Natural killer cell (primary cell): ENCODE data around the gene RAB21. TPM values are rescaled to one million over a fixed set of nuclear protein-coding genes. Genes with fewer than 3 reads are reported as not detected.

ENCODE experiments used
- ATAC-seq, 3 donors: fragments of 150-1000 bp in 2 of 3; fragments of 200-7000 bp in 1 of 3; cut with Tn5 transposase; 1 replicate in 1 of 3; 2 replicates in 2 of 3; pipeline ENCODE4 v1.10.0; 2021; ENCODE audit warnings: mild to moderate bottlenecking in 2 of 3, moderate library complexity in 2 of 3
- DNase-seq, 2 donors: peaks; one replicate each; pipeline versions ENCODE4 v3.0.0 to v3.0.0-alpha.2; 2013 to 2021; ENCODE audit warnings: mixed read lengths in 1 of 2
- H3K27ac ChIP-seq: one replicate; pipeline ENCODE4 v1.5.1; 2013; ENCODE audit warnings: mild to moderate bottlenecking, low read length
- H3K27me3 ChIP-seq: one replicate; pipeline ENCODE4 v1.6.1; 2013; ENCODE audit warnings: low read length; ENCODE audit not compliant: control insufficient read depth, insufficient read depth
- H3K36me3 ChIP-seq: one replicate; pipeline ENCODE4 v1.6.1; 2013; ENCODE audit warnings: low read length; ENCODE audit not compliant: control insufficient read depth, insufficient read depth
- H3K4me1 ChIP-seq: one replicate; pipeline ENCODE4 v1.6.1; 2013; ENCODE audit warnings: low read length; ENCODE audit not compliant: control insufficient read depth, insufficient read depth
- H3K4me3 ChIP-seq: one replicate; pipeline ENCODE4 v1.5.1; 2013; ENCODE audit warnings: low read length
- H3K9me3 ChIP-seq: one replicate; pipeline ENCODE4 v1.6.1; 2013; ENCODE audit warnings: low read length; ENCODE audit not compliant: control insufficient read depth, insufficient read depth
- H3K27ac Mint-ChIP-seq, 2 donors: one replicate each; pipeline ENCODE4 v1.8.0; 2022; ENCODE audit warnings: mild to moderate bottlenecking in 2 of 2, mixed read lengths in 2 of 2, moderate library complexity in 1 of 2
- H3K27me3 Mint-ChIP-seq, 2 donors: one replicate each; pipeline ENCODE4 v1.8.0; 2022; ENCODE audit warnings: low read depth in 2 of 2, mixed read lengths in 2 of 2
- H3K36me3 Mint-ChIP-seq: one replicate; pipeline ENCODE4 v1.8.0; 2022; ENCODE audit warnings: mixed read lengths
- H3K4me1 Mint-ChIP-seq, 2 donors: one replicate each; pipeline ENCODE4 v1.8.0; 2022; ENCODE audit warnings: mixed read lengths in 2 of 2
- H3K4me3 Mint-ChIP-seq: one replicate; pipeline ENCODE4 v1.8.0; 2022; ENCODE audit warnings: mild to moderate bottlenecking, moderate library complexity, mixed read lengths
- H3K9me3 Mint-ChIP-seq, 2 donors: one replicate each; pipeline ENCODE4 v1.8.0; 2022; ENCODE audit warnings: mixed read lengths in 2 of 2
- CTCF ChIP-seq: fragments of 200-600 bp; IDR thresholded peaks from one replicate; pipeline ENCODE4 v1.8.0; 2022; ENCODE audit warnings: antibody characterized with exemption
- WGBS: methylation state at CpG from one replicate; pipeline ENCODE4 v1.1.7; 2013; ENCODE audit warnings: missing lambda C conversion rate; ENCODE audit not compliant: insufficient coverage; 5-methylcytosine and 5-hydroxymethylcytosine counted together
- intact Hi-C: fragments of 100-400 bp; cut with micrococcal nuclease; formaldehyde crosslinking; loops from one replicate; pipeline ENCODE4 v1.14.2; 2022
- total RNA-seq, 4 donors: library from RNA; stranded (reverse); fragments of 120-200 nt in 1 of 4; gene quantifications; one replicate each; pipeline versions ENCODE4 v1.2.3 to v1.2.4, GENCODE V29; 2013 to 2022

Gene RAB21
- total RNA-seq, 3 donors from 2014 or later (not counting 1 experiment from before 2014, with no cell fraction given) = 62.5 to 84.9 (median 68.7) TPM

GRCh38 chr12:71849109-71849851 is 94.6 kb downstream of the RAB21 start:
- TF ChIP-seq CTCF = no peak

More at GRCh38 chr12:71849109-71849851, 94.6 kb downstream of the RAB21 start:
- Histone ChIP-seq H3K36me3 (no peaks in the 10 kb centered on the region), H3K4me1 (no peaks in the 10 kb centered on the region), H3K9me3 (peaks cover 8% of the 10 kb centered on the region), H3K4me3 (no peak overlapping the region), H3K27me3 (no peaks in the 10 kb centered on the region), H3K27ac (no peak overlapping the region)
- DNase-seq (no peak), ATAC-seq (no peak)
- H3K4me1 Mint-ChIP-seq = peaks cover 20 to 28% of the 10 kb centered on the region in 2 donors
- intact Hi-C loops = no loop called here
- H3K4me3 Mint-ChIP-seq = no peak overlapping the region
- WGBS = 98% methylated on average over 8 of the region's 8 CpGs
- no peak overlapping the region for H3K27ac Mint-ChIP-seq
- H3K27me3 Mint-ChIP-seq = no peaks in the 10 kb centered on the region
- H3K36me3 Mint-ChIP-seq = peaks cover 9% of the 10 kb centered on the region
- H3K9me3 Mint-ChIP-seq = peaks cover 3 to 5% of the 10 kb centered on the region in 2 donors

Other genes starting within 250 kb of the RAB21 start
- gene ZFC3H1, start 91.0 kb upstream of the RAB21 start, total RNA-seq = 100 to 1,000 TPM; 158 to 164 (median 164) TPM
- 10 to 100 TPM; 17.2 to 34.2 (median 31.1) TPM for gene THAP2, start 90.6 kb upstream of the RAB21 start, total RNA-seq
- 10 to 100 TPM; 13.8 to 24.6 (median 18.9) TPM for gene TMEM19, start 68.8 kb upstream of the RAB21 start, total RNA-seq
- gene TBC1D15, start 84.9 kb downstream of the RAB21 start, total RNA-seq = 10 to 100 TPM; 52.7 to 65.1 (median 61.6) TPM
- gene TPH2, start 184.0 kb downstream of the RAB21 start, total RNA-seq = not detected